ENCODE measurements around the gene MAPKAPK2.

Gene MAPKAPK2

DNA sequence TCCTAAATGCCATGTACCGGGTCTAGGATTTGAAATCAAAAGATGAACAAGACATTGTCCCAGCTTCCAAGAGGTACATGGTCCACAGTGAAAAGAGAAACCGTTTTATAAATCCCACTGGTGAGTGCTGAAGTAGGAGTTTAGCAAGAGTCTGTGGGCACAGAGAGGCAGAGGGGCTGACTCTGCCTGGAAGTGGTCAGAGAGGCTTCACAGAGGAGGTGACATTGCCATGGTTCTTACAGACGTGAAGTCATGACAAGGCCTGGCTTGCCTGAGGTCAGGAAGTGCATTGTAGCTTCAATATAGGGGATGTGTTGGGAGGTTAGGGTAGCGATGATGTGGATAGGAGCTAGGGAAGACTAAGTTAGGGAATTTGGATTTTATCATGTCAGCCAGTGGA lies 28.4 kb downstream of the MAPKAPK2 start:
- Mint-ChIP-seq H3K27me3 (no peaks in the 10 kb centered on the region), H3K4me1 (ENCODE audit: low read depth) (peaks cover 93% of the 10 kb centered on the region), H3K9me3 (no peaks in the 10 kb centered on the region), H3K4me3 (no peak overlapping the region), H3K27ac (peak overlapping the region; percentile 46), H3K36me3 (ENCODE audit: low read depth) (peaks cover 11% of the 10 kb centered on the region)

DNA sequence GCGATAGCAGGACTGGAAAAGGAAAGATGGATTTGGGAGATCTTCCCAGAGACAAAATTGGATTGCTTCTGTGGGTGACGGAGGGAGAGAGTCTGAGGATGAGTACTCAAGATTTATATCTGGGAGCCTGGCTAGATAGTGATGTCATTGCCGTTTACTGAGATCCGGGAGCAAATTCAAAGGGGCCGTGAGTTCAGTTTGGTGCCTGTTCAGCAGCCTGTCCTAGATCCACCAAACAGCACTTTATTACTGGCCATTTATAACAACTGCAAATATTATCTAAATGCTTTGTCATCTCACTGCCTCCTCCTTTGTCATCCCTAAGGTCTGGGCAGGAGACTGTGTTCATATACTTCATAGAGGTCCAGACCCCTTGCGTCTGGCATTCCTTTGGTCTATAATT lies 29.2 kb downstream of the MAPKAPK2 start:
- Mint-ChIP-seq H3K27ac (peak overlapping the region; percentile 46), H3K36me3 (ENCODE audit: low read depth) (peaks cover 11% of the 10 kb centered on the region), H3K9me3 (no peaks in the 10 kb centered on the region), H3K27me3 (no peaks in the 10 kb centered on the region), H3K4me3 (no peak overlapping the region), H3K4me1 (ENCODE audit: low read depth) (peaks cover 91% of the 10 kb centered on the region)

GRCh38 chr1:206714331-206715058 lies 29.8 kb downstream of the MAPKAPK2 start:
- no peak overlapping the region for H3K4me3 Mint-ChIP-seq
- peak overlapping the region; percentile 54 for H3K27ac Mint-ChIP-seq
- no peaks in the 10 kb centered on the region for H3K9me3 Mint-ChIP-seq
- peaks cover 91% of the 10 kb centered on the region for H3K4me1 Mint-ChIP-seq (ENCODE audit: low read depth)
- H3K27me3 Mint-ChIP-seq, result no peaks in the 10 kb centered on the region
- H3K36me3 Mint-ChIP-seq (ENCODE audit: low read depth), result peaks cover 7% of the 10 kb centered on the region

- Mint-ChIP-seq H3K4me3 (no peak overlapping the region), H3K9me3 (no peaks in the 10 kb centered on the region), H3K27me3 (no peaks in the 10 kb centered on the region), H3K4me1 (ENCODE audit: low read depth) (peaks cover 90% of the 10 kb centered on the region), H3K36me3 (ENCODE audit: low read depth) (peaks cover 7% of the 10 kb centered on the region), H3K27ac (peak overlapping the region; percentile 54)
These were observed 30.4 kb downstream of the MAPKAPK2 start for GRCh38 chr1:206715120-206715519.

GRCh38 chr1:206715552-206716158 lies 30.9 kb downstream of the MAPKAPK2 start:
- no peaks in the 10 kb centered on the region for H3K27me3 Mint-ChIP-seq
- H3K4me1 Mint-ChIP-seq (ENCODE audit: low read depth), result peaks cover 87% of the 10 kb centered on the region
- H3K9me3 Mint-ChIP-seq, result no peaks in the 10 kb centered on the region
- peak overlapping the region; percentile 11 for H3K4me3 Mint-ChIP-seq
- peaks cover 3% of the 10 kb centered on the region for H3K36me3 Mint-ChIP-seq (ENCODE audit: low read depth)
- H3K27ac Mint-ChIP-seq, result no peak overlapping the region

DNA sequence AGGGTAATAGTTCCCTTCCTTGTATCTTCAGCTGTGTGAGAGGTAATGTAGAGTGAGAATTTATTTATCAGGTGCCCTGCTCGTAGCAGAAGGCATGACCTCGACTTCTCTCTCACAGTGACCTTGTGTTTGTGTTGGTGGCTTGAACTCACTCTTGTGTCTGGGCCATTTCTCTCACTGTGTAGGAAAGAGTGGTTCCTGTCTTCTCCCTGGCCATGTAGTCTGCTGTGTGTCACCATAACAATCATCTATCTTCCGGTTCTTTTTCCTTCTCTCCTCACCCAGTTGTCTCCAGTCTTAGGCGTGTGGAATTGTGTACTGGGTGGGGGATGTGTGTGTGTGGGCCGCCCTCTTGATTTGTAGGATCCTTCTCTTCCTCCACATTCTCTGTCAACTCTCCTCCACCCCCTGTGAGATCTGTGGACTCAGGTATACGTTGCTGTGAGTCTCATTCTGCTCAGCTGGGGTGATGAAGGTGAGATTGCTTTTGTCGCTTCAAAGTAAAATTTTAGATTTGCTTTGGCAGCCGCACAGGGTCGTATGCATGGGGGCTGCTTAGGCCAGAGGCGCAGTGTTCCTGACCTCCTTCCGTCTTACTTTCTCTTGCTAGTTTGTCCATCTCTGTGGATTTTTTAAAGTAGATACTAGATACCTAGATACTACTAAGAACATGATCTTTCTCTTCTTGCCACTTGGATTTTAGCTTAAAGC lies 31.6 kb downstream of the MAPKAPK2 start:
- Mint-ChIP-seq H3K4me3 (peak overlapping the region; percentile 11), H3K27ac (peak overlapping the region; percentile 63), H3K27me3 (no peaks in the 10 kb centered on the region)

DNA sequence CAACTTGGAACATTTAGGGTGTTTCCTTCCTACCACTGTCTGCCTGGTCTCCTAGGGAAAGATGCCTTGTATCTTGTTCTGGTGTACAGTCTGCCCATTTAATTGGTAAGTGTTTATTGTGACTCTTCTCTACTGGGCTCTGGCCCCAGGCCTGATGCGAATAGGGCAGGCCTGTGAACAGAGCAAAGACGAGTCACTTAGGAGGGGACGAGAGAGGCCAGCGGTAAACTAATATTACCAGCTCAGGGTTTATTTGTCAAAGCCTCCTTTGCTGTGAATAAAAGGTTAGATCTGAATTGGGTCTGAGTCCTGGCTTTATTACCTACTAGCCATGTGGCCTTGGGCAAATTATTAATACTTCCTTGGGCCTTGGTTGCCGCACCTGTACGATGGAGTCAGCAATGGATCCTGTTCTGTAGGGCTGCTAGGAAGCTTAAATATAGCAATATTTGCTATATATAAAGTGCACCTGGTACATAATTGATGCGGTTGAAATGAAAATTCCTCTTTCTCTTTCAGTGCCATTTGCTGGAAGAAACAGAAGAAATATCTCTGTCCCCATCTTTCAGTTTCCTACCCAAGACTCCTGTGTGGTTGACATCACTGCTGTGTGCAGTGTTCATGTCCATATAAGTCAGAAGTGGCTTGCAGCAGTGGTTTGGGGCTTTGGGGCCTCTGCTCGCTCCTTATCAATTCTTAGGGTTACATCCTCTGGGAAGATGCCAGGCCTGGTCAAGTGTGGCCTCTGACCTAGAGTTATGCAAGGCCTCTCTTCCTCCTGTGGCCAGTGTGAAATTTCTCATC lies 32.4 kb downstream of the MAPKAPK2 start:
- Mint-ChIP-seq H3K36me3 (ENCODE audit: low read depth) (peaks cover 6% of the 10 kb centered on the region), H3K27ac (peak overlapping the region; percentile 63), H3K9me3 (no peaks in the 10 kb centered on the region), H3K27me3 (no peaks in the 10 kb centered on the region), H3K4me1 (ENCODE audit: low read depth) (peaks cover 89% of the 10 kb centered on the region), H3K4me3 (no peak overlapping the region)

More for the DNA sequence above, 31.6 kb downstream of the MAPKAPK2 start:
- no peaks in the 10 kb centered on the region for H3K9me3 Mint-ChIP-seq
- H3K36me3 Mint-ChIP-seq (ENCODE audit: low read depth), result peaks cover 6% of the 10 kb centered on the region
- peaks cover 90% of the 10 kb centered on the region for H3K4me1 Mint-ChIP-seq (ENCODE audit: low read depth)

DNA sequence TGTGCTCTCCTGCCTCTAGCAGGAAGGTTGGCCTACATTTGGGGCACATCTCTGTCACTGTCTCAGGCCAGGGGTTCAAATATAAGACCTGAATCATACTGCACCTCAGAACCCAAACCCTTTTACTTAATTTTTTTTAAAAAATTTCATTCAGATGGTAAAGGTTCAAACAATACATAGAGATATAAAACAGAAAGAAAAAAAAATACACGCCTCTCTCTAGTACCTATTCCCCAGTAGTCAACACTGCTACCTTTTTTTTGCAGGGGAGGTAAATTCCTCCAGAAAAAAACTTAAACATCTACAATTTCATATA lies 32.9 kb downstream of the MAPKAPK2 start:
- Mint-ChIP-seq H3K4me1 (ENCODE audit: low read depth) (peaks cover 84% of the 10 kb centered on the region), H3K27me3 (no peaks in the 10 kb centered on the region), H3K36me3 (ENCODE audit: low read depth) (peaks cover 6% of the 10 kb centered on the region), H3K27ac (peak overlapping the region; percentile 51), H3K4me3 (no peak overlapping the region), H3K9me3 (no peaks in the 10 kb centered on the region)

DNA sequence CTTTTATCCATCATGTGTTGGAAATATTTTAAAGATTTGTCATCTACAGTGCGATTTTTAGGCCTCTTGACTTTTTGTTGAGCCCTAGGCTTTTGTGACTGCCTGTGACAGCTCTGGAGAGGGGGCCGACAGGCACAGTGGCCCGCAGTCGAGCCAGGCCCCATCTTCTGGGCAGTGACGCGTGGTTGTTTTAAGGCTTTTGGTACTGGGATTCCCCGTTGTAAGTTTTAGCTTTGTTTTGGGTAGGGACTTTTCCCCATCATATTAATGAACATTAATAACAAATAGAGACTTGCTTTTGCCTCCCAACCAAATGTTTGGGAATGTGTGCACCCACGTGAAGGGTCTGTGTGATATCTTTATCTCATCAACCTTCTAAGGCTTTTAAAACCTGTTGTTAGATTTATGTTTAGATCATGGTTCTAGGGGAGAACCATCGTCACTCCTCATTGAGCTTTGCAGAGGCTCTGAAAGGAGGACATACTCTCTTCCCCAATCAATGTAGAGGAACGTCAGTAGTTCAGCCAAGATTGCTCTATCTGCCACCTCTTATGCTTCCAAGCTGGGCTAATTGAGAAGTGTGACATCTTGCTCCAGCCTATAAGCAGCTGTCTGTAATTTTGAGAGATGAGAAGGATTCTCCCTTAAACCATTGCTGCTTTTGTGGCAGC lies 34.6 kb downstream of the MAPKAPK2 start:
- H3K4me3 Mint-ChIP-seq, result no peak overlapping the region
- H3K27me3 Mint-ChIP-seq, result no peaks in the 10 kb centered on the region
- peaks cover 6% of the 10 kb centered on the region for H3K36me3 Mint-ChIP-seq (ENCODE audit: low read depth)
- H3K27ac Mint-ChIP-seq, result no peak overlapping the region
- H3K4me1 Mint-ChIP-seq (ENCODE audit: low read depth), result peaks cover 83% of the 10 kb centered on the region
- H3K9me3 Mint-ChIP-seq, result no peaks in the 10 kb centered on the region

- Mint-ChIP-seq H3K27ac (no peak overlapping the region), H3K9me3 (no peaks in the 10 kb centered on the region), H3K27me3 (no peaks in the 10 kb centered on the region), H3K36me3 (ENCODE audit: low read depth) (peaks cover 6% of the 10 kb centered on the region), H3K4me1 (ENCODE audit: low read depth) (peaks cover 83% of the 10 kb centered on the region), H3K4me3 (no peak overlapping the region)
These were observed 36.7 kb downstream of the MAPKAPK2 start for GRCh38 chr1:206721454-206721853.

- Mint-ChIP-seq H3K4me1 (ENCODE audit: low read depth) (peaks cover 77% of the 10 kb centered on the region), H3K27ac (no peak overlapping the region), H3K4me3 (no peak overlapping the region), H3K27me3 (no peaks in the 10 kb centered on the region), H3K9me3 (no peaks in the 10 kb centered on the region), H3K36me3 (ENCODE audit: low read depth) (peaks cover 6% of the 10 kb centered on the region)
These were observed 38.2 kb downstream of the MAPKAPK2 start for GRCh38 chr1:206722751-206723461.

DNA sequence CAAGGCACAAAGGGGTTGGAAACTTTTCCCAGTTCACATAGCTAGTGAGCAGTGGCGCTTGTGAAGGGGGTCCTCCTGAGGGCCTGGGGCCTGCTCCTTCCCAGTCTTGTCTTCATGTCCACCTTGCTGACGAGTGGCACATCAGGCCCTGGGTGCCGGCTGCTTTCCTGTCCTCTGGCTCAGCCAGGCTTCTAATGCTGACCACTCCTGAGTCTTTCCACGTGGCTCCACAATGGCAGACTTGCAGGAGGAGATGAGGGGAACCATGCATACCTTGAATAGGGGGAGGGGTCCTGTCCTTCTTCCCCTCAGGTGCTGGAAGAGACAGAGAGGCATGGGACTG lies 38.7 kb downstream of the MAPKAPK2 start:
- no peak overlapping the region for H3K4me3 Mint-ChIP-seq
- peaks cover 6% of the 10 kb centered on the region for H3K36me3 Mint-ChIP-seq (ENCODE audit: low read depth)
- peaks cover 77% of the 10 kb centered on the region for H3K4me1 Mint-ChIP-seq (ENCODE audit: low read depth)
- H3K27me3 Mint-ChIP-seq, result no peaks in the 10 kb centered on the region
- H3K9me3 Mint-ChIP-seq, result no peaks in the 10 kb centered on the region
- H3K27ac Mint-ChIP-seq, result no peak overlapping the region

- Mint-ChIP-seq H3K27me3 (no peaks in the 10 kb centered on the region), H3K4me3 (no peak overlapping the region), H3K36me3 (ENCODE audit: low read depth) (peaks cover 9% of the 10 kb centered on the region), H3K27ac (no peak overlapping the region), H3K9me3 (no peaks in the 10 kb centered on the region), H3K4me1 (ENCODE audit: low read depth) (peaks cover 77% of the 10 kb centered on the region)
These were observed 39.2 kb downstream of the MAPKAPK2 start for GRCh38 chr1:206723805-206724472.
